Keratinocyte (primary cell): ENCODE data around the gene ESRRG. TPM values are rescaled to one million over a fixed set of nuclear protein-coding genes. Genes with fewer than 3 reads are reported as not detected.

ENCODE experiments used
- DNase-seq: peaks from one replicate; pipeline ENCODE4 v3.0.0-alpha.2; 2011; ENCODE audit warnings: low read depth, missing footprints, low spot score
- FAIRE-seq: peaks from 2 replicates; lab custom pipeline; 2011; peaks lifted over from hg19 to GRCh38; lab: Jason Lieb, UNC
- H2AFZ ChIP-seq: 2 replicates; pipeline ENCODE4 v1.6.0; 2012; ENCODE audit warnings: low read length, control low read depth, inconsistent platforms; ENCODE audit not compliant: control insufficient read depth
- H3K27ac ChIP-seq: 2 replicates; pipeline ENCODE4 v1.5.1; 2011; ENCODE audit warnings: low read length; ENCODE audit not compliant: control insufficient read depth, insufficient read depth
- H3K27me3 ChIP-seq: 3 replicates; pipeline ENCODE4 v1.6.0; 2011; ENCODE audit warnings: low read length; ENCODE audit not compliant: control insufficient read depth, insufficient read depth; ENCODE audit errors: extremely low read depth
- H3K36me3 ChIP-seq, 2 experiments: 2 replicates in 1 of 2; 3 replicates in 1 of 2; pipeline ENCODE4 v1.5.1; 2011; ENCODE audit warnings: low read length in 2 of 2, mild to moderate bottlenecking in 1 of 2; ENCODE audit not compliant: control insufficient read depth in 2 of 2, insufficient read depth in 2 of 2; ENCODE audit errors: extremely low read depth in 1 of 2
- H3K4me1 ChIP-seq: 3 replicates; pipeline ENCODE4 v1.5.1; 2011; ENCODE audit warnings: low read length; ENCODE audit not compliant: control insufficient read depth, insufficient read depth; ENCODE audit errors: extremely low read depth
- H3K4me2 ChIP-seq: 3 replicates; pipeline ENCODE4 v1.6.0; 2011; ENCODE audit warnings: low read depth, low read length; ENCODE audit not compliant: control insufficient read depth, insufficient read depth; ENCODE audit errors: extremely low read depth
- H3K4me3 ChIP-seq, 3 experiments: fragments of 200-600 bp in 1 of 3; sonication (generic) in 1 of 3; 2 replicates in 2 of 3; 3 replicates in 1 of 3; pipeline ENCODE4 v1.5.1; 2011 to 2016; ENCODE audit warnings: low read length in 3 of 3, mild to moderate bottlenecking in 3 of 3, control low read depth in 2 of 3, inconsistent platforms in 1 of 3, low read depth in 1 of 3, mixed read lengths in 1 of 3, mixed run types in 1 of 3, moderate library complexity in 1 of 3; ENCODE audit not compliant: control insufficient read depth in 2 of 3, insufficient read depth in 2 of 3; ENCODE audit errors: extremely low read depth in 1 of 3
- H3K79me2 ChIP-seq: 2 replicates; pipeline ENCODE4 v1.6.0; 2012; ENCODE audit warnings: low read length; ENCODE audit not compliant: control insufficient read depth, insufficient read depth
- H3K9ac ChIP-seq: 3 replicates; pipeline ENCODE4 v1.6.0; 2011; ENCODE audit warnings: low read length; ENCODE audit not compliant: control insufficient read depth, insufficient read depth; ENCODE audit errors: extremely low read depth
- H3K9me1 ChIP-seq: 3 replicates; pipeline ENCODE4 v1.6.0; 2011; ENCODE audit warnings: low read length; ENCODE audit not compliant: control insufficient read depth, insufficient read depth; ENCODE audit errors: extremely low read depth
- H3K9me3 ChIP-seq: 2 replicates; pipeline ENCODE4 v1.5.1; 2012; ENCODE audit warnings: low read depth, low read length; ENCODE audit not compliant: control insufficient read depth
- H4K20me1 ChIP-seq: 3 replicates; pipeline ENCODE4 v1.6.0; 2011; ENCODE audit warnings: low read length; ENCODE audit not compliant: control insufficient read depth, insufficient read depth; ENCODE audit errors: extremely low read depth
- CTCF ChIP-seq, 3 experiments: IDR thresholded peaks in 1 of 3; conservative IDR thresholded peaks in 1 of 3; optimal IDR thresholded peaks in 1 of 3; 2 replicates in 2 of 3; 3 replicates in 1 of 3; pipeline versions ENCODE3 to v1.5.1; 2011; ENCODE audit warnings: low read length in 3 of 3, mild to moderate bottlenecking in 3 of 3, moderate library complexity in 2 of 3, control low read depth in 1 of 3, inconsistent platforms in 1 of 3; ENCODE audit not compliant: insufficient read depth in 2 of 3; ENCODE audit errors: extremely low read depth in 1 of 3
- EZH2 ChIP-seq: IDR thresholded peaks from one replicate; pipeline ENCODE4 v1.6.1; 2012; ENCODE audit warnings: inconsistent platforms, mild to moderate bottlenecking, low read length, moderate library complexity
- dilution Hi-C: fragments of 300-500 bp; cut with MboI; formaldehyde crosslinking; loops from one replicate; pipeline ENCODE4 v1.7.0; 2020; ENCODE audit warnings: low sequenced_read_pairs; ENCODE audit not compliant: extremely low pct_ligation_motif_present
- polyA plus RNA-seq, 5 experiments: library from polyadenylated mRNA; depleted of rRNA in 3 of 5; stranded (reverse) in 3 of 5; stranded (forward) in 1 of 5; unstranded in 1 of 5; fragments of >200 nt; gene quantifications; 1 replicate in 1 of 5; 2 replicates in 3 of 5; 3 replicates in 1 of 5; pipeline versions ENCODE4 v1.2.1 to v1.2.3, GENCODE V29; 2011 to 2012; ENCODE audit warnings: missing spikeins in 2 of 5, low read depth in 1 of 5, low replicate concordance in 1 of 5

The ESRRG gene
- polyA plus RNA-seq, 1 donor (not counting 4 experiments of a cell fraction or from before 2014, with no cell fraction given), result 0.08 TPM

DNA sequence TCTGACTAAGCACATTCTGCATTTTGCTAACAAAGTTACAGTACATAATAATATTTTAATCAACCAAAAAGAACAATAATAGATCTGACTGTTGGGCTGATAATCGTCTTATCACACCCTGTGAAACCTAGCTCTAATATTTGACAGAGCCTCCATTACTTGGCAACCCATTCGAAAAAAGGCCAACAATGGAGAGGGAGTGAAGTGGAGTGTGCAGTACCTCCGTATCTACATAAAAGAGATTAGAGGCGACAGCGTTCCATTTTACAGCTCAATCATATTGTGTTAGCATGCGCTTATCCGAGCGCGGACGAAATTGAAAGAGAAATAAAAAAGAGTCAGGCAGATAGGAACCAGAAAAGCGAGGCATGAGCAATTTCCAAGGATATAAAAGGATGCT lies 162.7 kb downstream of the ESRRG start:
- H3K9me1 ChIP-seq, result no peaks in the 10 kb centered on the region

DNA sequence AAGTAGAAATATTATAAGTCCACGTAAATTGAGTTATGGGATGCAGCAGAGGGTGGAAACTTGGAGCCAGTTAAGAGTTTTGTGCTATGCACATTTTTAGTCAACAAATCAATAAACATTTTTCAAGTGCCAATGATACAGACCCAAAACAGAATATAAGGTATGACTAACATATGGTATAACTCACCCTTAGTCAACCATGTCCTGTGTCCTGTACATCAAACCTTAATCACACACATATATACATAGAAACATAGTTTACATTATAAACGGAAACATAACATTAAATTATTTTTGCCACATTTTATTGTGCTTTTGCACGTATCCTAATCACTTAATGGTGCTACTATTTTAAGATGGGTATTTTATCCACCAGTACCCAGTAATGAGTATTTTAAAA lies 163.9 kb downstream of the ESRRG start:
- DNase-seq, result no peak
- Histone ChIP-seq H4K20me1 (no peaks in the 10 kb centered on the region), H3K27ac (no peak overlapping the region), H2AFZ (no peak overlapping the region), H3K9me3 (no peaks in the 10 kb centered on the region), H3K4me3 (no peak overlapping the region), H3K79me2 (no peaks in the 10 kb centered on the region), H3K4me2 (no peak overlapping the region), H3K4me1 (no peaks in the 10 kb centered on the region), H3K9ac (no peak overlapping the region), H3K36me3 (no peaks in the 10 kb centered on the region), H3K9me1 (no peaks in the 10 kb centered on the region), H3K27me3 (no peaks in the 10 kb centered on the region)
- no peak for FAIRE-seq
- dilution Hi-C loops, result no loop called here
- TF ChIP-seq CTCF (optimal IDR thresholded peaks at IDR 0.05 in 1 of 3, IDR thresholded peaks at IDR 0.05 in 1 of 3, conservative IDR thresholded peaks at IDR 0.05 in 1 of 3; ENCODE audit: extremely low read depth in 1 of 3, insufficient read depth in 2 of 3, low read length in 3 of 3), result no peak
- no peak for TF ChIP-seq EZH2

More for the DNA sequence above, 162.7 kb downstream of the ESRRG start:
- Histone ChIP-seq H3K9ac (no peak overlapping the region), H3K79me2 (no peaks in the 10 kb centered on the region), H3K36me3 (no peaks in the 10 kb centered on the region), H3K4me2 (no peak overlapping the region), H3K4me1 (no peaks in the 10 kb centered on the region), H2AFZ (no peak overlapping the region), H3K4me3 (no peak overlapping the region), H3K27ac (no peak overlapping the region), H3K9me3 (no peaks in the 10 kb centered on the region), H4K20me1 (no peaks in the 10 kb centered on the region), H3K27me3 (no peaks in the 10 kb centered on the region)
- TF ChIP-seq EZH2 (no peak), CTCF (optimal IDR thresholded peaks at IDR 0.05 in 1 of 3, IDR thresholded peaks at IDR 0.05 in 1 of 3, conservative IDR thresholded peaks at IDR 0.05 in 1 of 3; ENCODE audit: extremely low read depth in 1 of 3, insufficient read depth in 2 of 3, low read length in 3 of 3) (no peak)
- DNase-seq (no peak), FAIRE-seq (no peak)
- dilution Hi-C loops, result no loop called here
